ENCODE measurements around the gene MYO1G. TPM values are rescaled to one million over a fixed set of nuclear protein-coding genes. Genes with fewer than 3 reads are reported as not detected.

MYO1G gene
- total RNA-seq, 2 donors from 2014 or later: 0.11 to 0.33 TPM

GRCh38 chr7:44999245-45000092, 20.7 kb upstream of the MYO1G start:
- Mint-ChIP-seq H3K27me3 (ENCODE audit: insufficient read depth) (no peaks in the 10 kb centered on the region), H3K4me1 (peaks cover 18% of the 10 kb centered on the region)
- WGBS, 2 experiments (ENCODE audit: insufficient coverage in 1 of 2, insufficient read length in 1 of 2): 0 to 2% methylated on average over 9 to 66 of the region's 66 CpGs

GRCh38 chr7:44998153-44998871, 19.5 kb upstream of the MYO1G start:
- H3K27ac ChIP-seq (ENCODE audit: low read depth, low read length): no peak overlapping the region
- Mint-ChIP-seq H3K36me3 (ENCODE audit: low read depth) (no peaks in the 10 kb centered on the region), H3K9me3 (no peaks in the 10 kb centered on the region), H3K27me3 (ENCODE audit: insufficient read depth) (no peaks in the 10 kb centered on the region), H3K27ac (no peak overlapping the region), H3K4me1 (peaks cover 18% of the 10 kb centered on the region), H3K4me3 (peak overlapping the region; percentile 88)
- TF ChIP-seq, protein P1, sequence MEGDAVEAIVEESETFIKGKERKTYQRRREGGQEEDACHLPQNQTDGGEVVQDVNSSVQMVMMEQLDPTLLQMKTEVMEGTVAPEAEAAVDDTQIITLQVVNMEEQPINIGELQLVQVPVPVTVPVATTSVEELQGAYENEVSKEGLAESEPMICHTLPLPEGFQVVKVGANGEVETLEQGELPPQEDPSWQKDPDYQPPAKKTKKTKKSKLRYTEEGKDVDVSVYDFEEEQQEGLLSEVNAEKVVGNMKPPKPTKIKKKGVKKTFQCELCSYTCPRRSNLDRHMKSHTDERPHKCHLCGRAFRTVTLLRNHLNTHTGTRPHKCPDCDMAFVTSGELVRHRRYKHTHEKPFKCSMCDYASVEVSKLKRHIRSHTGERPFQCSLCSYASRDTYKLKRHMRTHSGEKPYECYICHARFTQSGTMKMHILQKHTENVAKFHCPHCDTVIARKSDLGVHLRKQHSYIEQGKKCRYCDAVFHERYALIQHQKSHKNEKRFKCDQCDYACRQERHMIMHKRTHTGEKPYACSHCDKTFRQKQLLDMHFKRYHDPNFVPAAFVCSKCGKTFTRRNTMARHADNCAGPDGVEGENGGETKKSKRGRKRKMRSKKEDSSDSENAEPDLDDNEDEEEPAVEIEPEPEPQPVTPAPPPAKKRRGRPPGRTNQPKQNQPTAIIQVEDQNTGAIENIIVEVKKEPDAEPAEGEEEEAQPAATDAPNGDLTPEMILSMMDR (conservative IDR thresholded peaks at IDR 0.05): no peak
- H3K9me3 ChIP-seq (ENCODE audit: control insufficient read depth, low read length): no peaks in the 10 kb centered on the region
- H3K4me1 ChIP-seq (ENCODE audit: control insufficient read depth, insufficient read depth, low read length): no peaks in the 10 kb centered on the region
- no peak for DNase-seq
- peaks cover 3% of the 10 kb centered on the region for H3K36me3 ChIP-seq (ENCODE audit: control insufficient read depth, insufficient read depth, low read length)
- 93 to 96% methylated on average over 4 of the region's 4 CpGs for WGBS, 2 experiments (ENCODE audit: insufficient coverage in 1 of 2, insufficient read length in 1 of 2)
- peak overlapping the region; percentile 87 for H3K4me3 ChIP-seq (ENCODE audit: low read length)
- no peaks in the 10 kb centered on the region for H3K27me3 ChIP-seq (ENCODE audit: control insufficient read depth, insufficient read depth, low read length, poor library complexity, severe bottlenecking)
- no peak overlapping the region for H3K9ac ChIP-seq (ENCODE audit: extremely low read depth, low read length, poor library complexity, severe bottlenecking)

More at GRCh38 chr7:44999245-45000092, 20.7 kb upstream of the MYO1G start:
- Histone ChIP-seq H3K4me3 (ENCODE audit: low read length) (peak overlapping the region; percentile 87), H3K9ac (ENCODE audit: extremely low read depth, low read length, poor library complexity, severe bottlenecking) (peak overlapping the region; percentile 53), H3K36me3 (ENCODE audit: control insufficient read depth, insufficient read depth, low read length) (peaks cover 3% of the 10 kb centered on the region), H3K27ac (ENCODE audit: low read depth, low read length) (peak overlapping the region; percentile 89), H3K4me1 (ENCODE audit: control insufficient read depth, insufficient read depth, low read length) (no peaks in the 10 kb centered on the region), H3K27me3 (ENCODE audit: control insufficient read depth, insufficient read depth, low read length, poor library complexity, severe bottlenecking) (no peaks in the 10 kb centered on the region), H3K9me3 (ENCODE audit: control insufficient read depth, low read length) (no peaks in the 10 kb centered on the region)
- peak overlapping the region; percentile 88 for H3K4me3 Mint-ChIP-seq
- no peaks in the 10 kb centered on the region for H3K36me3 Mint-ChIP-seq (ENCODE audit: low read depth)
- no peaks in the 10 kb centered on the region for H3K9me3 Mint-ChIP-seq
- H3K27ac Mint-ChIP-seq: peak overlapping the region; percentile 98
- DNase-seq: peak; percentile 100
- TF ChIP-seq, protein P1 (conservative IDR thresholded peaks at IDR 0.05): peak; percentile 24

- no peaks in the 10 kb centered on the region for H3K27me3 ChIP-seq (ENCODE audit: control insufficient read depth, insufficient read depth, low read length, poor library complexity, severe bottlenecking)
- no peaks in the 10 kb centered on the region for H3K9me3 ChIP-seq (ENCODE audit: control insufficient read depth, low read length)
- H3K4me3 ChIP-seq (ENCODE audit: low read length): no peak overlapping the region
- no peak overlapping the region for H3K9ac ChIP-seq (ENCODE audit: extremely low read depth, low read length, poor library complexity, severe bottlenecking)
- no peaks in the 10 kb centered on the region for H3K4me1 ChIP-seq (ENCODE audit: control insufficient read depth, insufficient read depth, low read length)
- Mint-ChIP-seq H3K4me1 (peaks cover 13% of the 10 kb centered on the region), H3K36me3 (ENCODE audit: low read depth) (peaks cover 5% of the 10 kb centered on the region), H3K27me3 (ENCODE audit: insufficient read depth) (no peaks in the 10 kb centered on the region), H3K27ac (no peak overlapping the region), H3K4me3 (no peak overlapping the region), H3K9me3 (peaks cover 3% of the 10 kb centered on the region)
- TF ChIP-seq, protein P1 (conservative IDR thresholded peaks at IDR 0.05): no peak
- 92 to 96% methylated on average over 5 to 8 of the region's 8 CpGs for WGBS, 2 experiments (ENCODE audit: insufficient coverage in 1 of 2, insufficient read length in 1 of 2)
- no peak overlapping the region for H3K27ac ChIP-seq (ENCODE audit: low read depth, low read length)
- DNase-seq: no peak
- H3K36me3 ChIP-seq (ENCODE audit: control insufficient read depth, insufficient read depth, low read length): no peaks in the 10 kb centered on the region
Measured at GRCh38 chr7:44995555-44996493, 17.0 kb upstream of the MYO1G start.
